Measurements from ENCODE around the gene IMMP2L. TPM values are rescaled to one million over a fixed set of nuclear protein-coding genes. Genes with fewer than 3 reads are reported as not detected.

IMMP2L gene
- total RNA-seq, 2 donors from 2014 or later = 7.3 to 7.7 TPM

DNA sequence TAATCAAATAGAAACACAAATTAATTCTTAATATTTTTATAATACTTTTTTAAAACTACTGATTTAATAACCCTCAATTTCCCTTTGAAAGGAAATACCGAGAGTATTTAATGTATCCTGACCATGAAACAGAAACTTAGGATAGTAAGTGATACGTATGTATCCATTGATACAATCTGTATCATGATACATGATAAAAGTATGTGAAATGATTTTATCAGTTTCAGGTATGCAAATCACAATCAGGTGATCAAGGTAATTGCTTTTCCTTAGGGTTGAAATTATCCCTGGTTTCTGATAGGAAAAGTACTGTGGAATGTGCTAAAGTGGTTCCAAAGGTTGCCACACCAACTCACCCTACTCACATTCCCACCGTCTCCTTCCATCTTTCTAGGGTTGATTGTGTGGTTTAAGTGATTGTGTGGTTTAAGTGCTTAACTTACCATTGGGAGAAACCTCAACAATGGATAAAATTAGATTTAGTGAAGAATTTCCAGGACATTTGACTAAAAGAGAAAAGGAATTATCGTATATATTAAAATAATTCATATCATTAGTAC, 333.0 kb downstream of the IMMP2L start:
- Histone ChIP-seq H3K4me1 (no peaks in the 10 kb centered on the region), H3K9me3 (no peaks in the 10 kb centered on the region), H3K36me3 (no peaks in the 10 kb centered on the region), H3K27me3 (no peaks in the 10 kb centered on the region), H3K27ac (no peak overlapping the region), H3K4me3 (no peak overlapping the region)
- TF ChIP-seq, protein P1, sequence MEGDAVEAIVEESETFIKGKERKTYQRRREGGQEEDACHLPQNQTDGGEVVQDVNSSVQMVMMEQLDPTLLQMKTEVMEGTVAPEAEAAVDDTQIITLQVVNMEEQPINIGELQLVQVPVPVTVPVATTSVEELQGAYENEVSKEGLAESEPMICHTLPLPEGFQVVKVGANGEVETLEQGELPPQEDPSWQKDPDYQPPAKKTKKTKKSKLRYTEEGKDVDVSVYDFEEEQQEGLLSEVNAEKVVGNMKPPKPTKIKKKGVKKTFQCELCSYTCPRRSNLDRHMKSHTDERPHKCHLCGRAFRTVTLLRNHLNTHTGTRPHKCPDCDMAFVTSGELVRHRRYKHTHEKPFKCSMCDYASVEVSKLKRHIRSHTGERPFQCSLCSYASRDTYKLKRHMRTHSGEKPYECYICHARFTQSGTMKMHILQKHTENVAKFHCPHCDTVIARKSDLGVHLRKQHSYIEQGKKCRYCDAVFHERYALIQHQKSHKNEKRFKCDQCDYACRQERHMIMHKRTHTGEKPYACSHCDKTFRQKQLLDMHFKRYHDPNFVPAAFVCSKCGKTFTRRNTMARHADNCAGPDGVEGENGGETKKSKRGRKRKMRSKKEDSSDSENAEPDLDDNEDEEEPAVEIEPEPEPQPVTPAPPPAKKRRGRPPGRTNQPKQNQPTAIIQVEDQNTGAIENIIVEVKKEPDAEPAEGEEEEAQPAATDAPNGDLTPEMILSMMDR (IDR thresholded peaks at IDR 0.05) = no peak
- no peak for DNase-seq (ENCODE audit: low spot score)

DNA sequence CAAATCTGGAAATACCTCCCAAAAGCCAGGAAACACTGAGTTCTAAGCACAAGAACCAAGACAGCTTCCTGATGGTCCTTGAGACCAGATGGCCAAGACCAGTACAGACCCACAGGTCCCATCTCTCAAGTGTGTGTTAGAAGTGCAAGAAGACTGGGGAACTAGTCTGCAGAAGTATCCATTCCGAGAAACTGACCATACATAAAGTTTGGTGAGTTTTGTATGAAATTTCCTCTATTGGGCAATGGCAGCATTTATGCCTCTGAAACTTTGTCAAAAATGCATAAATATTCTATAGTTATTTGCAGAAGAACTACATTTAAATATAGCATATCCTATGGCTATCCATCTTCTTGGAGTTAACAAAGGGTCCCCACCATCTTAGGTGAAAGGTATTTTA, 333.9 kb downstream of the IMMP2L start:
- Histone ChIP-seq H3K4me3 (no peak overlapping the region), H3K27me3 (no peaks in the 10 kb centered on the region), H3K4me1 (no peaks in the 10 kb centered on the region), H3K36me3 (no peaks in the 10 kb centered on the region), H3K9me3 (no peaks in the 10 kb centered on the region), H3K27ac (no peak overlapping the region)
- TF ChIP-seq, protein P1 (IDR thresholded peaks at IDR 0.05) = no peak
- no peak for DNase-seq (ENCODE audit: low spot score)

DNA sequence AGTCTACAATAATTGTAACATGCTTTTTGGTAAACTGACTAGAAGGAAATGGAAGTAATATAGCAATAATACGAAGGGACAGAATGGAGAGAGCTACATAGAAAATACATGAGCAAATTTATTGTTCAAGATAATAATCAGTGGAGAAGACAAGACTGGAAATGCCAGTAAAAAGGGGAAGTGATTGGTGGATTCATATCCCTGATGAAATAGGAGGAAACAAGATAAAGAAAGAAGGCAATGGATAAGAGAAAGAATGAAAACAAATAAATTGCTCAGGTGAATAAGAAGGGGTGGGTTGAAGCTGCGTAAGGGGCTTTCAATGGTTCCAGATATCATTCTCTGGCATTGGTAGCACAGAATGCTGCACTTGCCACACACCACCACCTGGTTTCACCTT, 335.5 kb downstream of the IMMP2L start:
- no peak overlapping the region for H3K4me3 ChIP-seq
- no peak overlapping the region for H3K27ac ChIP-seq
- H3K4me1 ChIP-seq = no peaks in the 10 kb centered on the region
- no peaks in the 10 kb centered on the region for H3K27me3 ChIP-seq
- no peak for DNase-seq (ENCODE audit: low spot score)
- no peaks in the 10 kb centered on the region for H3K36me3 ChIP-seq
- H3K9me3 ChIP-seq = no peaks in the 10 kb centered on the region
- TF ChIP-seq, protein P1 (IDR thresholded peaks at IDR 0.05) = no peak

DNA sequence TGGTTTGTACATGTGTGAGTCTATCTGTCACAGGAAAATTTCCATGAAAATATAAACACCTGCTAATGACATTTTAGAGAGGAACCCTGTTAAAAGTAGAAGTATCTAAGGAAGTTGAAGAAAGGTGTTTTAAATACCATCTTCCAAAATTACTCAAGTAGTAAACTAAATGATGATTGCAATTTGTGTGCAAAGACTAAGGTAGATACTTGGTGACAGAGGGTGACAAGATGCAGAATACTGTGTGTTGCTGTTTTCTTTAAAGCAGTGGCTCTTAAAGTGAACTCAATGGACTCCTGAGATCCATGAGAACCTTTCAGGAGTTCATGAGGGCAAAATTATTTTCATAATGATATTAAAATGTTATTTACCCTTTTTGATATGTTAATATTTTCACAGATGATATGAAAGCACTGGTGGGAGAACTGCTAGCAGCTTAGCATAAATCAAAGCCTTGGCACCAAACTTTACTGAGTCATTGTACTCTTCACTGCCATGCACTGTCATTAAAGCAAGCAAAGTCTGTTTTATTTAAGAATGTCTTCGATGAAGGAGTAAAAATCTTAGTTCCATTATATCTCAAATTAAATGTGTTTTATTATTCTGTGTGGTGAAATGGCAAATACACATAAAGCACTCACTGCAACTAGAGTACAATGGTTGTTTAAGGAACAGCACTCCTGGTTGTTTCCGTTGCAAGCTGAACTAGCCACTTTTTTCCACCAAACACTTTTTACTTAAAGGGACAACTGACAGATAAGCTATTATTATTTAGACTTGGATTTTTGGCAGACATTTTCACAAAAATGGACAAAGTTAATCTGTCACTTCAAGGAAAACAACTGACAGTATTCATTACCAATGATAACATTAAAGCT, 337.7 kb downstream of the IMMP2L start:
- H3K27me3 ChIP-seq = no peaks in the 10 kb centered on the region
- no peaks in the 10 kb centered on the region for H3K36me3 ChIP-seq
- DNase-seq (ENCODE audit: low spot score) = no peak
- no peak overlapping the region for H3K27ac ChIP-seq
- H3K4me1 ChIP-seq = no peaks in the 10 kb centered on the region
- no peaks in the 10 kb centered on the region for H3K9me3 ChIP-seq
- H3K4me3 ChIP-seq = no peak overlapping the region
- TF ChIP-seq, protein P1 (IDR thresholded peaks at IDR 0.05) = no peak

DNA sequence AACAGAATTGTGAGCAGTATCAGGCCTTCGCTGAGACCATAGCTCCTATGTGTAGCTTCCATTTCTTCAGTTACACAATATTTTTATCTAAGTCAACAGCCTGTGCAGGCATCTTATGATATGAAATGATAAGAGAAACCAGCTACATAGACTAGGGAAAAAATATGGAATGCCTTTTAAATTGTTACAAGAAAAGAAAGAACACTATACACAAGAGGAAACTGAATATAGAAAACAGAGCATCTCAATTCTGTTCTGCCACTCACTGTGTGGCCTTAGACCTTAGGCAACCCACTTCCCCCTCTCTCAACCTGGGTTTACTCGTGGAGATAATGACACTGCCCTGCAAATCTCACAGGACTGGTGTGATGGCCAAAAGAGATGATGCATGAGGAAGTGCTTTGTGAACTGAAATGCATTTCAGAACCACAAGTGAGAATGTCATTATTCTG, 338.5 kb downstream of the IMMP2L start:
- no peak for DNase-seq (ENCODE audit: low spot score)
- TF ChIP-seq, protein P1 (IDR thresholded peaks at IDR 0.05) = no peak
- Histone ChIP-seq H3K4me1 (no peaks in the 10 kb centered on the region), H3K27ac (no peak overlapping the region), H3K27me3 (no peaks in the 10 kb centered on the region), H3K36me3 (no peaks in the 10 kb centered on the region), H3K4me3 (no peak overlapping the region), H3K9me3 (no peaks in the 10 kb centered on the region)

Data from right atrium auricular region (tissue), 2 donors.